ENCODE results near the gene LHFPL6.

Gene LHFPL6

GRCh38 chr13:39577203-39577602, 25.8 kb downstream of the LHFPL6 start:
- H3K36me3 ChIP-seq (ENCODE audit: insufficient read depth, low read length), result no peaks in the 10 kb centered on the region
- H3K79me2 ChIP-seq (ENCODE audit: control insufficient read depth, insufficient read depth, low read length, unreplicated experiment), result peaks cover 19% of the 10 kb centered on the region
- H3K4me3 ChIP-seq (ENCODE audit: low read depth, low read length), result no peak overlapping the region
- no peak overlapping the region for H2AFZ ChIP-seq (ENCODE audit: low read length, unreplicated experiment)
- H3K27me3 ChIP-seq (ENCODE audit: insufficient read depth, low read length), result no peaks in the 10 kb centered on the region
- H3K4me1 ChIP-seq (ENCODE audit: control insufficient read depth, insufficient read depth, low read length, unreplicated experiment), result no peaks in the 10 kb centered on the region
- H3K27ac ChIP-seq (ENCODE audit: low read depth, low read length), result no peak overlapping the region

GRCh38 chr13:39575641-39576238, 27.3 kb downstream of the LHFPL6 start:
- H2AFZ ChIP-seq (ENCODE audit: low read length, unreplicated experiment), result no peak overlapping the region
- no peak overlapping the region for H3K27ac ChIP-seq (ENCODE audit: low read depth, low read length)
- H3K4me1 ChIP-seq (ENCODE audit: control insufficient read depth, insufficient read depth, low read length, unreplicated experiment), result no peaks in the 10 kb centered on the region
- H3K27me3 ChIP-seq (ENCODE audit: insufficient read depth, low read length), result no peaks in the 10 kb centered on the region
- H3K4me3 ChIP-seq (ENCODE audit: low read depth, low read length), result no peak overlapping the region
- H3K79me2 ChIP-seq (ENCODE audit: control insufficient read depth, insufficient read depth, low read length, unreplicated experiment), result peaks cover 19% of the 10 kb centered on the region
- no peaks in the 10 kb centered on the region for H3K36me3 ChIP-seq (ENCODE audit: insufficient read depth, low read length)

GRCh38 chr13:39571502-39572092, 31.4 kb downstream of the LHFPL6 start:
- Histone ChIP-seq H3K36me3 (ENCODE audit: insufficient read depth, low read length) (no peaks in the 10 kb centered on the region), H2AFZ (ENCODE audit: low read length, unreplicated experiment) (no peak overlapping the region), H3K79me2 (ENCODE audit: control insufficient read depth, insufficient read depth, low read length, unreplicated experiment) (peaks cover 23% of the 10 kb centered on the region), H3K27me3 (ENCODE audit: insufficient read depth, low read length) (no peaks in the 10 kb centered on the region), H3K4me3 (ENCODE audit: low read depth, low read length) (no peak overlapping the region), H3K27ac (ENCODE audit: low read depth, low read length) (no peak overlapping the region), H3K4me1 (ENCODE audit: control insufficient read depth, insufficient read depth, low read length, unreplicated experiment) (peaks cover 19% of the 10 kb centered on the region)

- H3K4me3 ChIP-seq (ENCODE audit: low read depth, low read length), result no peak overlapping the region
- no peaks in the 10 kb centered on the region for H3K27me3 ChIP-seq (ENCODE audit: insufficient read depth, low read length)
- peaks cover 39% of the 10 kb centered on the region for H3K79me2 ChIP-seq (ENCODE audit: control insufficient read depth, insufficient read depth, low read length, unreplicated experiment)
- H3K4me1 ChIP-seq (ENCODE audit: control insufficient read depth, insufficient read depth, low read length, unreplicated experiment), result peaks cover 53% of the 10 kb centered on the region
- no peak overlapping the region for H3K27ac ChIP-seq (ENCODE audit: low read depth, low read length)
- H3K36me3 ChIP-seq (ENCODE audit: insufficient read depth, low read length), result no peaks in the 10 kb centered on the region
- no peak overlapping the region for H2AFZ ChIP-seq (ENCODE audit: low read length, unreplicated experiment)
Observed at GRCh38 chr13:39567569-39567968, 35.4 kb downstream of the LHFPL6 start.

GRCh38 chr13:39566216-39566869, 36.6 kb downstream of the LHFPL6 start:
- Histone ChIP-seq H2AFZ (ENCODE audit: low read length, unreplicated experiment) (peak overlapping the region; percentile 17), H3K4me1 (ENCODE audit: control insufficient read depth, insufficient read depth, low read length, unreplicated experiment) (peaks cover 53% of the 10 kb centered on the region), H3K27me3 (ENCODE audit: insufficient read depth, low read length) (no peaks in the 10 kb centered on the region), H3K27ac (ENCODE audit: low read depth, low read length) (peak overlapping the region; percentile 95), H3K4me3 (ENCODE audit: low read depth, low read length) (peak overlapping the region; percentile 64), H3K36me3 (ENCODE audit: insufficient read depth, low read length) (no peaks in the 10 kb centered on the region), H3K79me2 (ENCODE audit: control insufficient read depth, insufficient read depth, low read length, unreplicated experiment) (peaks cover 42% of the 10 kb centered on the region)

GRCh38 chr13:39565036-39565949, 37.7 kb downstream of the LHFPL6 start:
- Histone ChIP-seq H3K36me3 (ENCODE audit: insufficient read depth, low read length) (no peaks in the 10 kb centered on the region), H3K27me3 (ENCODE audit: insufficient read depth, low read length) (no peaks in the 10 kb centered on the region), H3K4me1 (ENCODE audit: control insufficient read depth, insufficient read depth, low read length, unreplicated experiment) (peaks cover 53% of the 10 kb centered on the region), H3K27ac (ENCODE audit: low read depth, low read length) (peak overlapping the region; percentile 95), H3K4me3 (ENCODE audit: low read depth, low read length) (peak overlapping the region; percentile 64), H3K79me2 (ENCODE audit: control insufficient read depth, insufficient read depth, low read length, unreplicated experiment) (peaks cover 45% of the 10 kb centered on the region), H2AFZ (ENCODE audit: low read length, unreplicated experiment) (peak overlapping the region; percentile 17)

GRCh38 chr13:39563470-39563735, 39.6 kb downstream of the LHFPL6 start:
- Histone ChIP-seq H3K36me3 (ENCODE audit: insufficient read depth, low read length) (no peaks in the 10 kb centered on the region), H3K27me3 (ENCODE audit: insufficient read depth, low read length) (no peaks in the 10 kb centered on the region), H3K4me3 (ENCODE audit: low read depth, low read length) (no peak overlapping the region), H2AFZ (ENCODE audit: low read length, unreplicated experiment) (no peak overlapping the region), H3K4me1 (ENCODE audit: control insufficient read depth, insufficient read depth, low read length, unreplicated experiment) (peaks cover 49% of the 10 kb centered on the region), H3K79me2 (ENCODE audit: control insufficient read depth, insufficient read depth, low read length, unreplicated experiment) (peaks cover 41% of the 10 kb centered on the region), H3K27ac (ENCODE audit: low read depth, low read length) (no peak overlapping the region)

GRCh38 chr13:39561971-39562370, 41.0 kb downstream of the LHFPL6 start:
- H3K79me2 ChIP-seq (ENCODE audit: control insufficient read depth, insufficient read depth, low read length, unreplicated experiment), result peaks cover 34% of the 10 kb centered on the region
- no peaks in the 10 kb centered on the region for H3K27me3 ChIP-seq (ENCODE audit: insufficient read depth, low read length)
- H3K4me3 ChIP-seq (ENCODE audit: low read depth, low read length), result no peak overlapping the region
- H3K4me1 ChIP-seq (ENCODE audit: control insufficient read depth, insufficient read depth, low read length, unreplicated experiment), result peaks cover 37% of the 10 kb centered on the region
- H2AFZ ChIP-seq (ENCODE audit: low read length, unreplicated experiment), result no peak overlapping the region
- no peaks in the 10 kb centered on the region for H3K36me3 ChIP-seq (ENCODE audit: insufficient read depth, low read length)
- H3K27ac ChIP-seq (ENCODE audit: low read depth, low read length), result no peak overlapping the region

GRCh38 chr13:39559847-39560246, 43.1 kb downstream of the LHFPL6 start:
- Histone ChIP-seq H3K4me3 (ENCODE audit: low read depth, low read length) (no peak overlapping the region), H3K4me1 (ENCODE audit: control insufficient read depth, insufficient read depth, low read length, unreplicated experiment) (peaks cover 20% of the 10 kb centered on the region), H3K79me2 (ENCODE audit: control insufficient read depth, insufficient read depth, low read length, unreplicated experiment) (peaks cover 39% of the 10 kb centered on the region), H2AFZ (ENCODE audit: low read length, unreplicated experiment) (no peak overlapping the region), H3K36me3 (ENCODE audit: insufficient read depth, low read length) (no peaks in the 10 kb centered on the region), H3K27me3 (ENCODE audit: insufficient read depth, low read length) (no peaks in the 10 kb centered on the region), H3K27ac (ENCODE audit: low read depth, low read length) (no peak overlapping the region)

- no peak overlapping the region for H3K27ac ChIP-seq (ENCODE audit: low read depth, low read length)
- no peak overlapping the region for H2AFZ ChIP-seq (ENCODE audit: low read length, unreplicated experiment)
- H3K79me2 ChIP-seq (ENCODE audit: control insufficient read depth, insufficient read depth, low read length, unreplicated experiment), result peaks cover 21% of the 10 kb centered on the region
- no peaks in the 10 kb centered on the region for H3K4me1 ChIP-seq (ENCODE audit: control insufficient read depth, insufficient read depth, low read length, unreplicated experiment)
- H3K4me3 ChIP-seq (ENCODE audit: low read depth, low read length), result no peak overlapping the region
- no peaks in the 10 kb centered on the region for H3K36me3 ChIP-seq (ENCODE audit: insufficient read depth, low read length)
- no peaks in the 10 kb centered on the region for H3K27me3 ChIP-seq (ENCODE audit: insufficient read depth, low read length)
Observed at GRCh38 chr13:39557285-39557955, 45.6 kb downstream of the LHFPL6 start.

Data from ACC112 (cell line).